ENCODE data around the gene OTOP1. TPM values are rescaled to one million over a fixed set of nuclear protein-coding genes. Genes with fewer than 3 reads are reported as not detected.
"Not testable (repeated sequence)": the region's sequence is repeated elsewhere in the genome, so short reads cannot be mapped to it uniquely, and the experiment has no call there.

The OTOP1 gene
- total RNA-seq, 1 experiment from 2014 or later, result not detected

DNA sequence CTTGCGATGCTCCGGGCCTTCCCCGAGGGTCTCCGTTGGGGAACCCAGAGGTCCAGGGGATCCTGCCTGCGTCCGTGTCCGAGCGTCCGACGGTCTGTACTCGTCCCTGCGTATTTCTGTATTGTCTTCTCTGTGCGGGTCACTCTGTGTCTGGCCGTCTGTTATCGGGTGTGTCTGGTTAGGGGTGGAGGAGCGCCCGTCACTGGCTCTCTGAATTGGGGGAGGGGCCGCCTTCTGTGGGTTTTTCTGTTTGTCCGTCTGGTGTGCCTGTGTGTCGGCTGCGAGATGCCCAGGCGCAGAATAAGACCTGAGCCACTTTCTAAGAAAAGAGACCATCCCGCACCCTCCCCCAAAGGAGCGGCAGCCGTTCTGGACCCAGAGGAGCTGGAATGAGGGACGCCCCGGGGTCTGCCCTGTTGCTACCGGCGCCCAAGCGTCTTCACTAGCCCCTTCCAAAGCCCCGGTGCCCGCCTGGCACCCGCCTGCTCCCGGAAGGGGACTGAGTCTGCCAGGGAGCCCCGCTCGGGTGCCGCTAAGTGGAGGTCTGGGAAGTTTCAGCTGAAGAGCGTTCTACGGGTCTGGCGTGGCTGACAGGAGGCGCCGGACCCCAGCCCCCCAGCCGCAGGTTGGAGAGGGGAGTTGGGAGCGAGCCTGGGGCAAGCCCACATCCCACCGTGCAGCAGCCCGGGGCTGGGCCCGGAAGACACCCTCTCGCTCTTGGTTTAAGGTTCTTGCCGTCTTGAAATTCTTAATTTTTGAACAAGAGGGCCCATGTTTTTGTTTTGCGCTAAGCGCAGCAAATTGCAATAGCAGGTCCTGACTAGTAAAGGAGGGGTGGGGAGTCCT lies 1.0 kb upstream of the OTOP1 start:
- DNase-seq (ENCODE audit: unreplicated experiment), result no peak
- intact Hi-C loops (cut with micrococcal nuclease), result no loop called here
- ChIA-PET CTCF (no interaction called here), POLR2A (interaction anchor here (0.7 kb wide), 1 partner anchor 20 kb away, joined by 3 read pairs; no protein-coding TSS in a partner anchor)
- BruUV-seq (replicated peaks), result no TSS peak
- TF ChIP-seq, protein P1, sequence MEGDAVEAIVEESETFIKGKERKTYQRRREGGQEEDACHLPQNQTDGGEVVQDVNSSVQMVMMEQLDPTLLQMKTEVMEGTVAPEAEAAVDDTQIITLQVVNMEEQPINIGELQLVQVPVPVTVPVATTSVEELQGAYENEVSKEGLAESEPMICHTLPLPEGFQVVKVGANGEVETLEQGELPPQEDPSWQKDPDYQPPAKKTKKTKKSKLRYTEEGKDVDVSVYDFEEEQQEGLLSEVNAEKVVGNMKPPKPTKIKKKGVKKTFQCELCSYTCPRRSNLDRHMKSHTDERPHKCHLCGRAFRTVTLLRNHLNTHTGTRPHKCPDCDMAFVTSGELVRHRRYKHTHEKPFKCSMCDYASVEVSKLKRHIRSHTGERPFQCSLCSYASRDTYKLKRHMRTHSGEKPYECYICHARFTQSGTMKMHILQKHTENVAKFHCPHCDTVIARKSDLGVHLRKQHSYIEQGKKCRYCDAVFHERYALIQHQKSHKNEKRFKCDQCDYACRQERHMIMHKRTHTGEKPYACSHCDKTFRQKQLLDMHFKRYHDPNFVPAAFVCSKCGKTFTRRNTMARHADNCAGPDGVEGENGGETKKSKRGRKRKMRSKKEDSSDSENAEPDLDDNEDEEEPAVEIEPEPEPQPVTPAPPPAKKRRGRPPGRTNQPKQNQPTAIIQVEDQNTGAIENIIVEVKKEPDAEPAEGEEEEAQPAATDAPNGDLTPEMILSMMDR (IDR thresholded peaks at IDR 0.05; ENCODE audit: unreplicated experiment), result no peak
- Mint-ChIP-seq H3K27ac (ENCODE audit: low read depth, unreplicated experiment) (no peak overlapping the region), H3K36me3 (ENCODE audit: insufficient read depth, unreplicated experiment) (no peaks in the 10 kb centered on the region), H3K4me3 (ENCODE audit: unreplicated experiment) (no peak overlapping the region), H3K9me3 (ENCODE audit: unreplicated experiment) (no peaks in the 10 kb centered on the region), H3K27me3 (ENCODE audit: insufficient read depth, unreplicated experiment) (peaks cover 46% of the 10 kb centered on the region), H3K4me1 (ENCODE audit: insufficient read depth, unreplicated experiment) (no peaks in the 10 kb centered on the region)

- Mint-ChIP-seq H3K4me1 (ENCODE audit: insufficient read depth, unreplicated experiment) (no peaks in the 10 kb centered on the region), H3K27me3 (ENCODE audit: insufficient read depth, unreplicated experiment) (peaks cover 48% of the 10 kb centered on the region), H3K4me3 (ENCODE audit: unreplicated experiment) (no peak overlapping the region), H3K27ac (ENCODE audit: low read depth, unreplicated experiment) (no peak overlapping the region), H3K36me3 (ENCODE audit: insufficient read depth, unreplicated experiment) (no peaks in the 10 kb centered on the region), H3K9me3 (ENCODE audit: unreplicated experiment) (no peaks in the 10 kb centered on the region)
- intact Hi-C loops (cut with micrococcal nuclease), result no loop called here
- CTCF ChIA-PET, result no interaction called here
- TF ChIP-seq, protein P1 (IDR thresholded peaks at IDR 0.05; ENCODE audit: unreplicated experiment), result no peak
- no peak for DNase-seq (ENCODE audit: unreplicated experiment)
- no TSS peak for BruUV-seq (replicated peaks)
- POLR2A ChIA-PET, result interaction anchor here (1.1 kb wide), 1 partner anchor 12 kb away, joined by 4 read pairs; no protein-coding TSS in a partner anchor
Observed at GRCh38 chr4:4225915-4226605, 669 bp downstream of the OTOP1 start.

DNA sequence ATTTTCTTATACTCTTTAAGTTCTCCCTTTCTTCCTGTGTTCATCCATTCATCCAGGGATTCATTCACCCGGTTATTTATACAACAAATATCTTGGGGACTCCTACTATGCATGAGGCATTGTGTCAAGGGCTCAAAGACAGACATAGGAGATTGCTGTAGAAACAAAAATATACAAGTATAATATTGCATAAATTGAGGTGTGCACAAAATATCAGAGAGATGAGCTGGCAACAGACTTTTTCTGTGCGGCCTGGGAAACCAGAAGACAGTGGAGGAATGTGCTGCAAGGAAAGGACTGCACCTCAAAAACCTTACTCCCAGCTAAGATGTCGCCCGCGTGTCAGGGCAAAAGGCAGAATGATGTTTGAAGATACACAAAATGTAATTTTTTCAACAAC lies 9.6 kb downstream of the OTOP1 start:
- H3K4me1 Mint-ChIP-seq (ENCODE audit: insufficient read depth, unreplicated experiment), result peaks cover 15% of the 10 kb centered on the region
- TF ChIP-seq, protein P1 (IDR thresholded peaks at IDR 0.05; ENCODE audit: unreplicated experiment), result no peak
- POLR2A ChIA-PET, result no interaction called here
- CTCF ChIA-PET, result no interaction called here
- DNase-seq (ENCODE audit: unreplicated experiment), result peak; percentile 10
- H3K27me3 Mint-ChIP-seq (ENCODE audit: insufficient read depth, unreplicated experiment), result no peaks in the 10 kb centered on the region
- intact Hi-C loops (cut with micrococcal nuclease), result no loop called here
- H3K4me3 Mint-ChIP-seq (ENCODE audit: unreplicated experiment), result no peak overlapping the region
- H3K27ac Mint-ChIP-seq (ENCODE audit: low read depth, unreplicated experiment), result peak overlapping the region; percentile 68
- no peaks in the 10 kb centered on the region for H3K9me3 Mint-ChIP-seq (ENCODE audit: unreplicated experiment)
- no peaks in the 10 kb centered on the region for H3K36me3 Mint-ChIP-seq (ENCODE audit: insufficient read depth, unreplicated experiment)
- BruUV-seq (replicated peaks), result no TSS peak

DNA sequence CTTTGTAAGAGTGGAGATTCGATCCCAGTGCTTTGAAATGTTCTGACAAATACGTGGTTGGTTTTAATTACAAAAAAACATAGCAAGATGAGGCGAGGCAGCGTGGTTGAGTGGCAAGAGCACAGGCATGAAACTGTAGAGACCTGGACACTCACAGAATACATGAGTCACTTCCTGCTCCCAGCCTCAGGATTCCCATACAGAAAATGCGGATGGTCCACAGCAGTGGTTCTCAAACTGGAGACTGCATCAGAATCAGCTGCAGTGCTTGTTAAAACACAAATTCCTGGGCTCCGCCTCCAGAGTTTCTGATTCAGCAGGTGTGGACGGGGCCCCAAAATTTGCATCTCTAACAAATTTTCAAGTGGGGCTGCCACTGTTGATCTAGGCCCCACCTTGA lies 10.1 kb downstream of the OTOP1 start:
- TF ChIP-seq, protein P1 (IDR thresholded peaks at IDR 0.05; ENCODE audit: unreplicated experiment), result no peak
- H3K4me3 Mint-ChIP-seq (ENCODE audit: unreplicated experiment), result no peak overlapping the region
- peak; percentile 69 for DNase-seq (ENCODE audit: unreplicated experiment)
- H3K36me3 Mint-ChIP-seq (ENCODE audit: insufficient read depth, unreplicated experiment), result no peaks in the 10 kb centered on the region
- CTCF ChIA-PET, result no interaction called here
- H3K27me3 Mint-ChIP-seq (ENCODE audit: insufficient read depth, unreplicated experiment), result no peaks in the 10 kb centered on the region
- POLR2A ChIA-PET, result no interaction called here
- BruUV-seq (replicated peaks), result no TSS peak
- H3K9me3 Mint-ChIP-seq (ENCODE audit: unreplicated experiment), result no peaks in the 10 kb centered on the region
- H3K4me1 Mint-ChIP-seq (ENCODE audit: insufficient read depth, unreplicated experiment), result peaks cover 15% of the 10 kb centered on the region
- intact Hi-C loops (cut with micrococcal nuclease), result no loop called here
- peak overlapping the region; percentile 68 for H3K27ac Mint-ChIP-seq (ENCODE audit: low read depth, unreplicated experiment)

GRCh38 chr4:4213674-4214073 lies 13.1 kb downstream of the OTOP1 start:
- not testable (repeated sequence) for H3K27me3 Mint-ChIP-seq (ENCODE audit: insufficient read depth, unreplicated experiment)
- H3K4me1 Mint-ChIP-seq (ENCODE audit: insufficient read depth, unreplicated experiment), result peaks cover 15% of the 10 kb centered on the region

More at GRCh38 chr4:4213674-4214073, 13.1 kb downstream of the OTOP1 start:
- H3K4me3 Mint-ChIP-seq (ENCODE audit: unreplicated experiment); H3K36me3 Mint-ChIP-seq (ENCODE audit: insufficient read depth, unreplicated experiment); H3K27ac Mint-ChIP-seq (ENCODE audit: low read depth, unreplicated experiment); DNase-seq (ENCODE audit: unreplicated experiment); POLR2A ChIA-PET; CTCF ChIA-PET; intact Hi-C loops (cut with micrococcal nuclease); H3K9me3 Mint-ChIP-seq (ENCODE audit: unreplicated experiment); BruUV-seq (replicated peaks): not testable (repeated sequence)
